Thyroid gland (tissue), 4 donors: ENCODE measurements around the gene SUMF1. TPM values are rescaled to one million over a fixed set of nuclear protein-coding genes. Genes with fewer than 3 reads are reported as not detected.

Source experiments
- DNase-seq, 2 donors: peaks; one replicate each; pipeline ENCODE4 v3.0.0-alpha.2; 2019
- H3K27ac ChIP-seq, 3 donors: fragments of 200-600 bp; sonication (generic); 1 replicate in 2 of 3; 2 replicates in 1 of 3; pipeline ENCODE4 v1.5.1; 2016 to 2019; ENCODE audit warnings: mild to moderate bottlenecking in 1 of 3, moderate library complexity in 1 of 3
- H3K27me3 ChIP-seq: fragments of 200-600 bp; sonication (generic); one replicate; pipeline ENCODE4 v1.5.1; 2019
- H3K36me3 ChIP-seq, 2 donors: fragments of 200-600 bp; sonication (generic); one replicate each; pipeline ENCODE4 v1.5.1; 2016 to 2019
- H3K4me1 ChIP-seq, 2 donors: fragments of 200-600 bp; sonication (generic); one replicate each; pipeline ENCODE4 v1.5.1; 2017 to 2019
- H3K4me3 ChIP-seq, 3 donors: fragments of 200-600 bp; sonication (generic); replicated peaks in 1 of 3; 1 replicate in 2 of 3; 2 replicates in 1 of 3; pipeline ENCODE4 v1.5.1; 2016; ENCODE audit warnings: mild to moderate bottlenecking in 1 of 3
- H3K9me3 ChIP-seq: fragments of 200-600 bp; sonication (generic); one replicate; pipeline ENCODE4 v1.5.1; 2017
- POLR2A ChIP-seq, 2 donors: fragments of 450-650 bp; IDR thresholded peaks; one replicate each; pipeline ENCODE4 v1.6.1; 2017; ENCODE audit warnings: antibody characterized with exemption in 2 of 2, mild to moderate bottlenecking in 2 of 2, moderate library complexity in 1 of 2
- WGBS, 2 donors: methylation state at CpG; one replicate each; pipeline ENCODE4 v1.1.5; 2017; 5-methylcytosine and 5-hydroxymethylcytosine counted together
- intact Hi-C: fragments of 100-400 bp; cut with DNase I; formaldehyde crosslinking; loops from one replicate; pipeline ENCODE4 v1.15.1; 2023
- total RNA-seq, 4 donors: library from RNA; depleted of rRNA; stranded (reverse); fragments of >200 nt; gene quantifications; one replicate each; pipeline ENCODE4 v1.2.3, GENCODE V29; 2016
- TF ChIP-seq, protein P1 (sequence below), 6 experiments: fragments of 200-600 bp in 3 of 6; fragments of 450-650 bp in 3 of 6; sonication (generic) in 3 of 6; IDR thresholded peaks; one replicate each; pipeline ENCODE4 v1.5.1; 2016 to 2019; ENCODE audit warnings: antibody characterized with exemption in 6 of 6, mild to moderate bottlenecking in 2 of 6, inconsistent platforms in 1 of 6, moderate library complexity in 1 of 6

SUMF1 gene
- total RNA-seq, 4 donors from 2014 or later, result 58.8 to 98.3 (median 74.5) TPM

DNA sequence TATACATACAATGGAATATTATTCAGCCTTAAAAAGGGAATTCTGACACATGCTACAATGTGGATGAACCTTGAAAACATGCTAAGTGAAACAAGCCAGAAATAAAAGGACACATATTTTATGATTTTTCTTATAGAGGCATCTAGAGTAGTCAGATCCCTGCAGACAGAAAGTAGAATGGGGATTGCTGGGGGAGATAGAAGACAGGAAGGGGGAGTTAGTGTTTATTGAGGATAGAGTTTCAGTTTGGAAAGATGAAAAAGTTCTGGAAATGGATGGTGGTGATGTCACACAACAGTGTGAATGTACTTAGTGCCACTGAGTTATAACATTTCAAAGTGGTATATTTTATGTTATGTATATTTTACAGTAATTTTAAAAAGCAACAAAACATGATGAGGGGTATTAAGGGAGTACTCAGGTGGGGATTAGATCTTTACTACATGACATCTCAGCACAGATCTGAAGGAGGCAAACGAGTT, 30.8 kb upstream of the SUMF1 start:
- no peaks in the 10 kb centered on the region for H3K27me3 ChIP-seq
- 61 to 70% methylated on average over 1 of the region's 1 CpG for WGBS, 2 donors
- DNase-seq, result no peak
- H3K4me3 ChIP-seq, result no peak overlapping the region
- no peak for TF ChIP-seq POLR2A (IDR thresholded peaks at IDR 0.05)
- TF ChIP-seq, protein P1, sequence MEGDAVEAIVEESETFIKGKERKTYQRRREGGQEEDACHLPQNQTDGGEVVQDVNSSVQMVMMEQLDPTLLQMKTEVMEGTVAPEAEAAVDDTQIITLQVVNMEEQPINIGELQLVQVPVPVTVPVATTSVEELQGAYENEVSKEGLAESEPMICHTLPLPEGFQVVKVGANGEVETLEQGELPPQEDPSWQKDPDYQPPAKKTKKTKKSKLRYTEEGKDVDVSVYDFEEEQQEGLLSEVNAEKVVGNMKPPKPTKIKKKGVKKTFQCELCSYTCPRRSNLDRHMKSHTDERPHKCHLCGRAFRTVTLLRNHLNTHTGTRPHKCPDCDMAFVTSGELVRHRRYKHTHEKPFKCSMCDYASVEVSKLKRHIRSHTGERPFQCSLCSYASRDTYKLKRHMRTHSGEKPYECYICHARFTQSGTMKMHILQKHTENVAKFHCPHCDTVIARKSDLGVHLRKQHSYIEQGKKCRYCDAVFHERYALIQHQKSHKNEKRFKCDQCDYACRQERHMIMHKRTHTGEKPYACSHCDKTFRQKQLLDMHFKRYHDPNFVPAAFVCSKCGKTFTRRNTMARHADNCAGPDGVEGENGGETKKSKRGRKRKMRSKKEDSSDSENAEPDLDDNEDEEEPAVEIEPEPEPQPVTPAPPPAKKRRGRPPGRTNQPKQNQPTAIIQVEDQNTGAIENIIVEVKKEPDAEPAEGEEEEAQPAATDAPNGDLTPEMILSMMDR (IDR thresholded peaks at IDR 0.05), result no peak
- intact Hi-C loops, result no loop called here
- no peak overlapping the region for H3K27ac ChIP-seq
- H3K4me1 ChIP-seq, result peaks cover 7 to 22% of the 10 kb centered on the region in 2 donors
- H3K9me3 ChIP-seq, result no peaks in the 10 kb centered on the region
- H3K36me3 ChIP-seq, result no peaks in the 10 kb centered on the region

GRCh38 chr3:4497005-4497692, 30.1 kb upstream of the SUMF1 start:
- TF ChIP-seq POLR2A (IDR thresholded peaks at IDR 0.05), result no peak
- TF ChIP-seq, protein P1 (IDR thresholded peaks at IDR 0.05), result no peak
- Histone ChIP-seq H3K4me1 (peaks cover 7 to 22% of the 10 kb centered on the region in 2 donors), H3K36me3 (no peaks in the 10 kb centered on the region), H3K27ac (no peak overlapping the region), H3K4me3 (no peak overlapping the region), H3K27me3 (no peaks in the 10 kb centered on the region), H3K9me3 (no peaks in the 10 kb centered on the region)
- 71 to 84% methylated on average over 5 of the region's 5 CpGs for WGBS, 2 donors
- no peak for DNase-seq
- intact Hi-C loops, result no loop called here

DNA sequence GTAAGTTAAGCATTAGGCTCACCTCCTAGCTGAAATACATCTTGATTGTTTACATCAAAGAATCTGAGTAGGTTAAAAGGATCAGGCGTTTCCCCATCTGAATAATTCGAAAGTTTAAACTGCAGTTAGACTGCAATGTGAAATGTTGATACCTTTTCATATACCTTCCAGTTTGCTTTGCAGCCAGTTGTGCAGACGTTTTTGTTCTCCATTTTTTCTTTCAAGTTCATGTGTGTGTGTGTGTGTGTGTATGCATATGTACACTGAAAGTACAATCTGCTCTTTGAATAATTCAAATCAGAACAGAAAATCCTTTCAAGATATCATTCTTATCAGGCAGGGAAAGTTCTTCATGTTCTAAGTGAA, 29.0 kb upstream of the SUMF1 start:
- intact Hi-C loops, result no loop called here
- no peaks in the 10 kb centered on the region for H3K36me3 ChIP-seq
- H3K27me3 ChIP-seq, result no peaks in the 10 kb centered on the region
- DNase-seq, result no peak
- H3K4me1 ChIP-seq, result peaks cover 12 to 22% of the 10 kb centered on the region in 2 donors
- WGBS, 2 donors, result 61 to 78% methylated on average over 3 of the region's 3 CpGs
- H3K9me3 ChIP-seq, result no peaks in the 10 kb centered on the region
- TF ChIP-seq POLR2A (IDR thresholded peaks at IDR 0.05), result no peak
- TF ChIP-seq, protein P1 (IDR thresholded peaks at IDR 0.05), result no peak
- H3K27ac ChIP-seq, result no peak overlapping the region
- H3K4me3 ChIP-seq, result no peak overlapping the region

DNA sequence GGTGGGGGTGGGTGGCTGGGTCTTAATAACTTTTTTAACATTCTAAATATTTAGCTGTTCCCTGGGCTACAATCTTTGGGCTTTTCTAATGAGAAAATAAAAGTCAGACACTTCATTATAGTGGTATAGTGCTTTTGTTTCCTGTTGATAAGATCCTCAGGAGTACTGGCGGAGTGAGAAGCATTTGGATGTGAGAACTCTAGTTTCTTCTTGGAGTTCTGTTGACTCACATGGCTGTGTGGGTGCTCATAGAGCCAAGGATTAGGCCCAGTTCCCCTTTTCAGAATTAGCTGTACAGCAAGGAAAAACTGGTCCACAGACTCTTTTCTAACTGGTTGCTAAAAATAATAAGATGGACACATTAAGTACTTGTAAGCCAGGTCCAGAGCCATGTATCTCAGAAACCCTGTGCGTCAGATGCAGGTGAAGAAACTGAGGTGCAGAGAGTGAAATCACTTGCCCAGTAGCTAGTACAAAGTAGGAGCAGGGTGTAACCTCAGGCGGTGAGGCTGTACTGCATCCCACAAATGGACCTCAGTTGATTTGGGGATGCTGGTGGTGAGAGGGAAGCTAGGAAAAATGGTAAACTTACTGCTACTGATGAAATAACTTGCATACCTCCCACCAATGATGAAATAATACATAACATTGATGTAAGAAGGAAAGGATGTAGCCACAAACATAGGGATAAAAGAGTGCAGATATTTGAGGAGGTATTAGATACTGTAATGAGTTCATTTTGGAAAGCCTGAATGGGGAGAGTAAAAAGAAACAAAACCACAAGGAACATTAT, 28.4 kb upstream of the SUMF1 start:
- Histone ChIP-seq H3K36me3 (no peaks in the 10 kb centered on the region), H3K27me3 (no peaks in the 10 kb centered on the region), H3K4me3 (peak overlapping the region in 1 of 3 donors; percentile 74), H3K4me1 (peaks cover 12 to 22% of the 10 kb centered on the region in 2 donors), H3K9me3 (no peaks in the 10 kb centered on the region), H3K27ac (peak overlapping the region; percentile 27 to 84 (median 55))
- no peak for DNase-seq
- TF ChIP-seq, protein P1 (IDR thresholded peaks at IDR 0.05), result no peak
- no peak for TF ChIP-seq POLR2A (IDR thresholded peaks at IDR 0.05)
- WGBS, 2 donors, result 80 to 81% methylated on average over 3 of the region's 3 CpGs
- intact Hi-C loops, result no loop called here

DNA sequence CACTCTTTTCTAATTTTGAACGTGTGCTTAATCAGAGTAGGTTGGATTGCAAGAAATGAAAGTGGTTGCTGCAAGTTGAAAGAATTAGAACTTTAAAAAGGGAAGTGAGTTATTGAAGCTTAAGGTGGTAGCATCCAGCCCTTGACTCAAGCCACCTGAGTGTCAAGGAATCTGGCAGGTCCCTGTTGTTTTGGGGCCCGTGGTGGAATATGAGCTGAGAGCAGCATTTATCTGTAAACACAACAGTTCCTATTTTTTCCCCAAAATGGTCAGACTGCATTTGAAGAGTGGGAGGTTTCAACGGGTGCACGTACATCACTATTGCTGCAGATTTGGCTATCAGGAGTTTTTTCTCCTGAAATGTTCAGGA, 27.8 kb upstream of the SUMF1 start:
- no peak for TF ChIP-seq POLR2A (IDR thresholded peaks at IDR 0.05)
- TF ChIP-seq, protein P1 (IDR thresholded peaks at IDR 0.05), result no peak
- Histone ChIP-seq H3K4me1 (peaks cover 12 to 22% of the 10 kb centered on the region in 2 donors), H3K27me3 (no peaks in the 10 kb centered on the region), H3K36me3 (no peaks in the 10 kb centered on the region), H3K27ac (peak overlapping the region; percentile 27 to 84 (median 55)), H3K4me3 (peak overlapping the region in 2 of 3 donors; percentile 53 to 74), H3K9me3 (no peaks in the 10 kb centered on the region)
- DNase-seq, result no peak
- intact Hi-C loops, result loop anchor here (5.0 kb wide), 1 partner anchor 137 kb away; no protein-coding TSS in a partner anchor
- WGBS, 2 donors, result 13 to 26% methylated on average over 4 of the region's 4 CpGs
